Neuronal stem cell (in vitro differentiated cells): Measurements from ENCODE around the gene SRA1.

Experiments used
- DNase-seq: peaks from one replicate; pipeline ENCODE4 v3.0.0-alpha.2; 2013; ENCODE audit warnings: low spot score
- H2AFZ ChIP-seq: one replicate; pipeline ENCODE4 v1.6.1; 2013; ENCODE audit warnings: mild to moderate bottlenecking, low read length, inconsistent platforms
- H2AK5ac ChIP-seq: 2 replicates; pipeline ENCODE4 v1.6.1; 2013; ENCODE audit warnings: low read depth, mild to moderate bottlenecking, inconsistent platforms, low read length, moderate library complexity, mixed read lengths
- H2BK120ac ChIP-seq: 2 replicates; pipeline ENCODE4 v1.6.1; 2013; ENCODE audit warnings: low read depth, mild to moderate bottlenecking, inconsistent platforms, low read length, moderate library complexity, mixed read lengths
- H2BK12ac ChIP-seq: one replicate; pipeline ENCODE4 v1.6.1; 2013; ENCODE audit warnings: low read length, inconsistent platforms
- H2BK15ac ChIP-seq: 2 replicates; pipeline ENCODE4 v1.6.1; 2013; ENCODE audit warnings: mild to moderate bottlenecking, low read length, inconsistent platforms, mixed read lengths
- H2BK5ac ChIP-seq: one replicate; pipeline ENCODE4 v1.6.1; 2013; ENCODE audit warnings: inconsistent platforms, mild to moderate bottlenecking, low read length, moderate library complexity
- H3K14ac ChIP-seq: one replicate; pipeline ENCODE4 v1.6.1; 2013; ENCODE audit warnings: low read length, inconsistent platforms
- H3K18ac ChIP-seq: 2 replicates; pipeline ENCODE4 v1.6.1; 2013; ENCODE audit warnings: low read length, inconsistent platforms
- H3K23ac ChIP-seq: 2 replicates; pipeline ENCODE4 v1.6.1; 2013; ENCODE audit warnings: low read depth, mild to moderate bottlenecking, mixed read lengths, low read length, inconsistent platforms; ENCODE audit not compliant: poor library complexity
- H3K27ac ChIP-seq: replicated peaks from 3 replicates; pipeline ENCODE4 v1.5.1; 2013; ENCODE audit warnings: low read length, inconsistent platforms
- H3K27me3 ChIP-seq, 3 experiments: 2 replicates each; pipeline ENCODE4 v1.6.1; 2013; ENCODE audit warnings: low read length in 3 of 3, mild to moderate bottlenecking in 2 of 3, inconsistent platforms in 1 of 3, low read depth in 1 of 3, mixed read lengths in 1 of 3, moderate library complexity in 1 of 3; ENCODE audit not compliant: control insufficient read depth in 3 of 3, insufficient read depth in 3 of 3
- H3K36me3 ChIP-seq, 2 donors: replicated peaks in 1 of 2; 2 replicates each; pipeline ENCODE4 v1.6.1; 2013; ENCODE audit warnings: low read length in 2 of 2; ENCODE audit not compliant: control insufficient read depth in 2 of 2, insufficient read depth in 2 of 2
- H3K4ac ChIP-seq: 2 replicates; pipeline ENCODE4 v1.6.1; 2013; ENCODE audit warnings: inconsistent platforms, mild to moderate bottlenecking, low read length, moderate library complexity
- H3K4me1 ChIP-seq, 2 donors: 1 replicate in 1 of 2; 2 replicates in 1 of 2; pipeline ENCODE4 v1.6.1; 2013; ENCODE audit warnings: low read length in 2 of 2, low read depth in 1 of 2; ENCODE audit not compliant: control insufficient read depth in 2 of 2, insufficient read depth in 1 of 2
- H3K4me2 ChIP-seq: one replicate; pipeline ENCODE4 v1.6.1; 2013; ENCODE audit warnings: mild to moderate bottlenecking, low read length, inconsistent platforms; ENCODE audit not compliant: insufficient read depth, poor library complexity, severe bottlenecking
- H3K4me3 ChIP-seq, 2 donors: 2 replicates each; pipeline ENCODE4 v1.5.1; 2013; ENCODE audit warnings: low read length in 2 of 2, mild to moderate bottlenecking in 2 of 2, inconsistent platforms in 1 of 2, moderate library complexity in 1 of 2
- H3K79me1 ChIP-seq: one replicate; pipeline ENCODE4 v1.6.1; 2013; ENCODE audit warnings: low read depth, mild to moderate bottlenecking, inconsistent platforms, low read length, moderate library complexity
- H3K9ac ChIP-seq: one replicate; pipeline ENCODE4 v1.6.1; 2013; ENCODE audit warnings: mild to moderate bottlenecking, low read depth, low read length, inconsistent platforms; ENCODE audit not compliant: poor library complexity
- H3K9me3 ChIP-seq, 2 donors: replicated peaks in 1 of 2; 2 replicates each; pipeline versions ENCODE3 to v1.6.1; 2013; ENCODE audit warnings: low read length in 2 of 2, mild to moderate bottlenecking in 2 of 2, inconsistent platforms in 1 of 2, low read depth in 1 of 2, mixed read lengths in 1 of 2, moderate library complexity in 1 of 2; ENCODE audit not compliant: control insufficient read depth in 2 of 2, insufficient read depth in 1 of 2
- H4K8ac ChIP-seq: one replicate; pipeline ENCODE4 v1.6.1; 2013; ENCODE audit warnings: low read depth, mild to moderate bottlenecking, inconsistent platforms, low read length, moderate library complexity
- H4K91ac ChIP-seq: one replicate; pipeline ENCODE4 v1.6.1; 2013; ENCODE audit warnings: low read length, low read depth, mild to moderate bottlenecking, inconsistent platforms; ENCODE audit not compliant: poor library complexity
- WGBS, 2 donors: extraction: QIAGEN DNeasy Blood & Tissue Kit; methylation state at CpG; one replicate each; pipeline ENCODE4 v1.1.7; 2013; ENCODE audit warnings: missing lambda C conversion rate in 2 of 2, mixed read lengths in 1 of 2; ENCODE audit not compliant: insufficient read length in 2 of 2, insufficient replicate concordance in 1 of 2; ENCODE audit errors: extremely low coverage in 2 of 2; 5-methylcytosine and 5-hydroxymethylcytosine counted together

Gene SRA1

DNA sequence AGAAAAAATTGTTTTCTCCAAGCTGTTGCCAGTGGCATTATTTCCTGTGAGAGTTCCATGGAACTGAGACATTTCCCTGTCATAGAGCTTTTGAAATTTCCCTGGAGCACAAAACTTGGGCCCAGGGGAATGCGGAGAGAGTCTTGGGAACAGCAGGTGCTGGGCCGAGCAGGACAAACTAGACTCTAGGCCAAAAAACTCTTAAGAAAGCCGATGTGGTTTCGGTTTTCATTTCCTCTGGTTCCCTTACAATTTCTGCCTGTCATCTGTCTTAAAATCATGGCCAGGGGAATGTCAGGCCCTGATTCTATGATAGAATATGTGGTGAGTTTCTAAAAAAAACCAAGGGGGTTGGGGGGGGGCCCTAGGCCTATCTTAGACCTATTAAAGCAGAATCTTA, 11.9 kb upstream of the SRA1 start:
- no peak for DNase-seq
- no CpG with 5 or more reads among the region's 4 CpGs for WGBS, 2 donors

GRCh38 chr5:140568443-140569063, 11.3 kb upstream of the SRA1 start:
- H3K18ac ChIP-seq = no peak overlapping the region
- H2BK5ac ChIP-seq = no peak overlapping the region
- H3K9ac ChIP-seq = no peak overlapping the region
- H3K23ac ChIP-seq = no peak overlapping the region
- H3K4me1 ChIP-seq = peaks cover 5 to 6% of the 10 kb centered on the region in 2 donors
- DNase-seq = no peak
- no peaks in the 10 kb centered on the region for H3K9me3 ChIP-seq
- no peak overlapping the region for H2AFZ ChIP-seq
- no peak overlapping the region for H3K27ac ChIP-seq
- H2BK120ac ChIP-seq = no peak overlapping the region
- H4K8ac ChIP-seq = no peak overlapping the region
- H3K4me3 ChIP-seq = no peak overlapping the region
- H2BK15ac ChIP-seq = no peak overlapping the region
- no peak overlapping the region for H3K4me2 ChIP-seq
- no peak overlapping the region for H2AK5ac ChIP-seq
- no peak overlapping the region for H3K14ac ChIP-seq
- H2BK12ac ChIP-seq = no peak overlapping the region
- H3K27me3 ChIP-seq = no peaks in the 10 kb centered on the region
- peak overlapping the region; percentile 44 for H4K91ac ChIP-seq
- no peak overlapping the region for H3K4ac ChIP-seq
- H3K79me1 ChIP-seq = peaks cover 3% of the 10 kb centered on the region
- WGBS, 2 donors = no CpG with 5 or more reads among the region's 2 CpGs
- H3K36me3 ChIP-seq = peaks cover 19 to 31% of the 10 kb centered on the region in 2 donors

More for the DNA sequence above, 11.9 kb upstream of the SRA1 start:
- Histone ChIP-seq H4K8ac (no peak overlapping the region), H3K14ac (no peak overlapping the region), H3K4me2 (no peak overlapping the region), H2AFZ (no peak overlapping the region), H2BK12ac (no peak overlapping the region), H2BK120ac (no peak overlapping the region), H3K4me3 (no peak overlapping the region), H4K91ac (no peak overlapping the region), H3K27ac (no peak overlapping the region), H3K4ac (no peak overlapping the region), H3K4me1 (peaks cover 0 to 6% of the 10 kb centered on the region in 2 donors), H3K27me3 (no peaks in the 10 kb centered on the region), H3K36me3 (peaks cover 19 to 31% of the 10 kb centered on the region in 2 donors), H3K23ac (no peak overlapping the region), H3K9me3 (no peaks in the 10 kb centered on the region), H2BK15ac (no peak overlapping the region), H3K18ac (no peak overlapping the region), H3K9ac (no peak overlapping the region), H3K79me1 (peaks cover 3% of the 10 kb centered on the region), H2AK5ac (no peak overlapping the region), H2BK5ac (no peak overlapping the region)

- H2AK5ac ChIP-seq = no peak overlapping the region
- no peak overlapping the region for H2BK15ac ChIP-seq
- peaks cover 19 to 31% of the 10 kb centered on the region in 2 donors for H3K36me3 ChIP-seq
- DNase-seq = no peak
- no peak overlapping the region for H4K8ac ChIP-seq
- H3K4ac ChIP-seq = no peak overlapping the region
- no peaks in the 10 kb centered on the region for H3K27me3 ChIP-seq
- H2BK120ac ChIP-seq = no peak overlapping the region
- no peak overlapping the region for H3K14ac ChIP-seq
- peaks cover 6% of the 10 kb centered on the region in 2 donors for H3K4me1 ChIP-seq
- H3K9ac ChIP-seq = no peak overlapping the region
- no peaks in the 10 kb centered on the region for H3K9me3 ChIP-seq
- WGBS, 2 donors = no CpG with 5 or more reads among the region's 13 CpGs
- no peak overlapping the region for H2BK12ac ChIP-seq
- peaks cover 3% of the 10 kb centered on the region for H3K79me1 ChIP-seq
- H3K23ac ChIP-seq = no peak overlapping the region
- H3K18ac ChIP-seq = no peak overlapping the region
- H2AFZ ChIP-seq = no peak overlapping the region
- H3K27ac ChIP-seq = no peak overlapping the region
- H3K4me3 ChIP-seq = peak overlapping the region in 1 of 2 donors; percentile 15
- H4K91ac ChIP-seq = no peak overlapping the region
- H2BK5ac ChIP-seq = no peak overlapping the region
- no peak overlapping the region for H3K4me2 ChIP-seq
Measured at GRCh38 chr5:140567871-140568270, 10.6 kb upstream of the SRA1 start.

DNA sequence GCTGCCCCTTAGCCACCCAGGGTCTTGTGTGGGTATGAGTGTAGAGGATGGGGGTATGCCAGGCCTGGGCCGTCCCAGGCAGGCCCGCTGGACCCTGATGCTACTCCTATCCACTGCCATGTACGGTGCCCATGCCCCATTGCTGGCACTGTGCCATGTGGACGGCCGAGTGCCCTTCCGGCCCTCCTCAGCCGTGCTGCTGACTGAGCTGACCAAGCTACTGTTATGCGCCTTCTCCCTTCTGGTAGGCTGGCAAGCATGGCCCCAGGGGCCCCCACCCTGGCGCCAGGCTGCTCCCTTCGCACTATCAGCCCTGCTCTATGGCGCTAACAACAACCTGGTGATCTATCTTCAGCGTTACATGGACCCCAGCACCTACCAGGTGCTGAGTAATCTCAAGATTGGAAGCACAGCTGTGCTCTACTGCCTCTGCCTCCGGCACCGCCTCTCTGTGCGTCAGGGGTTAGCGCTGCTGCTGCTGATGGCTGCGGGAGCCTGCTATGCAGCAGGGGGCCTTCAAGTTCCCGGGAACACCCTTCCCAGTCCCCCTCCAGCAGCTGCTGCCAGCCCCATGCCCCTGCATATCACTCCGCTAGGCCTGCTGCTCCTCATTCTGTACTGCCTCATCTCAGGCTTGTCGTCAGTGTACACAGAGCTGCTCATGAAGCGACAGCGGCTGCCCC, 10.0 kb upstream of the SRA1 start:
- H3K9me3 ChIP-seq = no peaks in the 10 kb centered on the region

More for the DNA sequence above, 10.0 kb upstream of the SRA1 start:
- Histone ChIP-seq H2BK12ac (no peak overlapping the region), H4K8ac (no peak overlapping the region), H2BK15ac (no peak overlapping the region), H4K91ac (no peak overlapping the region), H3K23ac (no peak overlapping the region), H3K4ac (no peak overlapping the region), H3K4me1 (peaks cover 6% of the 10 kb centered on the region in 2 donors), H3K14ac (no peak overlapping the region), H2BK120ac (no peak overlapping the region), H2BK5ac (no peak overlapping the region), H2AFZ (no peak overlapping the region), H3K36me3 (peaks cover 21 to 37% of the 10 kb centered on the region in 2 donors), H3K9ac (no peak overlapping the region), H3K18ac (no peak overlapping the region), H3K27me3 (no peaks in the 10 kb centered on the region), H3K27ac (no peak overlapping the region), H3K4me2 (no peak overlapping the region), H2AK5ac (no peak overlapping the region), H3K79me1 (peaks cover 3% of the 10 kb centered on the region), H3K4me3 (peak overlapping the region in 1 of 2 donors; percentile 28)
- no peak for DNase-seq
- WGBS, 2 donors = no CpG with 5 or more reads among the region's 22 CpGs
